NCI-H1694 treated with DMSO at 0.1 percent for 48 hours (cell line): ENCODE measurements around the gene PHTF2.

Source experiments
- DNase-seq: peaks from one replicate; lab custom pipeline; 2025; lab: John Stamatoyannopoulos, UW

PHTF2 gene

DNA sequence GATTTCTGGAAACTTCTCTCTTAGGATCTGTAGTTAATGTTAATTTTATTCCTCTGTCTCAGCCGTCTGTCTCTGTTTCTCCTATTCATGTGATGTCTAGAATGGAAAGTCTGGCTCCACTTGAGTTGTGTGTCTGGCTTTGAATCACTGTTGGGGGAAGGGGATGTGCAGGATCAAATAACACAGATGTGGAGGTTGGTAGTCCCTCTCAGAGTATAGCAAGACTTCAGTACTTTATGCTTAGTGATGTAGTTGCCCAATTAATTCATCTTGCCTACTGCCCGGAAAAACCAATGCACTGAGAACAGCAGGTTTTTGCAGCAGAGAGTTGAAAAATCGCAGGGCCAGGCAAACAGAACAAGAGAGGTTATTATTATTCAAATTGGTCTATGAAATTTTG, 79.2 kb downstream of the PHTF2 start:
- no peak for DNase-seq

DNA sequence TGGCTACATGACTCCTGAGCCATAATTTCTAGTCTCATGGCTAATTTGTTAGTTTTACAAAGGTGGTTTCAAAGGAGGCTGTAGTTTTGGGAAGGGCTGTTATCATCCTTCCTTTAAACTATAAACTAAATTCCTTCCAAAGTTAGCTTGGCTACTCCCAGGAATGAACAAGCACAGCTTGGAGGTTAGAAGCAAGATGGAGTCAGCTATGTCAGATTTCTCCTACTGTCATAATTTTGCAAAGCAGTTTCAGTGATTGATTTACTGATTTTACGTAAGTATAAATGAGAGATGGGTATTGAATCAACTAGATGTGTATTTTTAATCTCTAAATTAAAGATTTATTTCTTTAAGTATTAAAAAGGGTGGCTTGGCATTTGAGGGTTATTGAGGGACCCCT, 79.9 kb downstream of the PHTF2 start:
- no peak for DNase-seq

GRCh38 chr7:77879272-77879671, 80.7 kb downstream of the PHTF2 start:
- DNase-seq = no peak

DNA sequence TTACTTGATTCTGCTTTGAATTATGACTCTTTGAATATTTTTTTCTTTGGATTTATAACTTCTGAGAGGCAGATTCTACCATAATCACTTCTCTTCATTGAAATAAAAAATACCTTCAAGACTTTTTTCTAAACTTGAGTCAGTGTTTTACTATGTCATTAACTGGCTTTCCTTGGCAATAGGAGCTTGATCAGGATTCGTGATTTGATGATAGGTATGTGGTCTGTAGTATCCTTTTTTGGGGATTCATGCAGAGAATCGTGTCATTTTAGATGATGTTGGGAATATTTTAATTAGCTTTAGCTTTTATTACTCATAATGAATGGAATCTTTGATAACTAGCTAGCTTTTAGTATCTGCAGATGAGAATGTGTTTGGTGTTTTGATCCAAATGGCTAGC, 83.3 kb downstream of the PHTF2 start:
- DNase-seq = no peak

DNA sequence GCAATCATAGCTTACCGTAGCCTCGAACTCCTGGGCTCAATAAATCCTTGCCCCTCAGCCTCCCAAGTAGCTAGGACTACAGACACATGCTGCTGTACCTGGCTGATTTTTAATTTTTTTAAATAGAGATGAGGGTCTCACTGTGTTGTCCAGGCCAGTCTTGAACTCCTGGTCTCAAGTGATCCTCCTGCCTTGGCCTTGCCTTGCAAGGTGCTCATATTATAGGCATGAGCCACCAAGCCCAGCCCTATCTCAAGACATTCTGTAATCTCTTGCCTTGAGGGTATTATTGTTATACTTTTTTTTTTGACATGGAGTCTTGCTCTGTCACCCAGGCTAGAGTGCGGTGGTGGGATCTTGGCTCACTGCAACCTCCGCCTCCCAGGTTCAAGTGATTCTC, 86.6 kb downstream of the PHTF2 start:
- DNase-seq = no peak

GRCh38 chr7:77887567-77887966, 89.0 kb downstream of the PHTF2 start:
- DNase-seq = no peak

DNA sequence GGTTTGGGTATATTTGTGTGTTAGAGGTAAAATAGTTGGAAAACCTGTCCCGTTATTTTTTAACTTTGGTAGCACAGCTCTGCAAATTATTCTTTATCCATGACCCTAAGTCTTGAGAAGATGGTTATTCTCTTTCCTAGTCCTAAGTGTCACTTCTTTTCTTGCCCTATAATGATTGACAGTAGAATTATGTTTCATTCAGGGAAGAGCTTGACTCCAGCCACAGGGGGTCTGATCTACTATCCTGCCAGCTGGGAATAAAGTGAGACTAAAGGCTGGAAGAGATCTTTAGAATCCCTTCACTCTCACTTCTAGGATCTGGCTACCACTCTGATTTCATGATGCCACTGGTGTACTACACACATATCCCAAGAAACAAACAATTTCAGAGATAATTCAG, 90.4 kb downstream of the PHTF2 start:
- no peak for DNase-seq

- no peak for DNase-seq
These were observed 95.2 kb downstream of the PHTF2 start for GRCh38 chr7:77893813-77894212.

- no peak for DNase-seq
These were observed 96.1 kb downstream of the PHTF2 start for GRCh38 chr7:77894574-77895091.

DNA sequence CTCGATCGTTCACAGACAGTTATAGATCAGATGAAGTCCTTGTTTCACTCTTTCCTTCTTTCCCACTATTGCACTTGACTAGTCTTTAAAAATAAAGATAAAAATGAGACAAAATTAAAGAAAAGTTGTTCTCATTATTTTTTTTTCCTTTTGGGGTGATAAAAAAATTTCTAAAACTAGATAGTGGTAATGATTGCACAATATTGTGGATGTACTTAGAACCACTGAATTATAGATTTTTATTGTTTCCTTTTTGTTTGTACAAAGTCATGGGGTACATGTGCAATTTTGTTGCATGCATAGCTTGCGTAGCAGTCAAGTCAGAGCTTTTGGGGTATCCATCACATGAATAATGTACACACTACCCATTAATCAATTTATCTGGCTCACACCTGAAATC, 97.3 kb downstream of the PHTF2 start:
- no peak for DNase-seq

- no peak for DNase-seq
These were observed 98.5 kb downstream of the PHTF2 start for GRCh38 chr7:77897004-77897547.

- DNase-seq = no peak
These were observed 100.9 kb downstream of the PHTF2 start for GRCh38 chr7:77899516-77899915.

DNA sequence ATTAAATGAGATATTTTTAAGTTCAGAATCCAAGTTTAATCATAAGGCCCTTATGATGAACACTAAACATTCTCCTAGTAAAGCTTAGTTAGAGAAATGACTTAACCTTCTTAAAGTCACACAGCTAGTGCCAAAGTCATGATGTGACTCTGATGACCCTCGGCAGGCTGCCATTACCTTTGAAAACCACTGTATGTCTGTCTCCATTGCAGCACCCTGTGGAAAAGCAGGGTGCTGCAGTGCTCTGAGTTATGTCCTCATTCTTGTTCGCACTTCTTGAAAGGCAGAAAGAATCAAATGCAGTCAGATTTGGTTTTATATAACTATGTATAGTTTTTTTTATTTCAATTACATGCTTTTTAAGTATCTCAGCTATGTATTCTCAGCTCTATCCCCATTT, 105.0 kb downstream of the PHTF2 start:
- DNase-seq = no peak

DNA sequence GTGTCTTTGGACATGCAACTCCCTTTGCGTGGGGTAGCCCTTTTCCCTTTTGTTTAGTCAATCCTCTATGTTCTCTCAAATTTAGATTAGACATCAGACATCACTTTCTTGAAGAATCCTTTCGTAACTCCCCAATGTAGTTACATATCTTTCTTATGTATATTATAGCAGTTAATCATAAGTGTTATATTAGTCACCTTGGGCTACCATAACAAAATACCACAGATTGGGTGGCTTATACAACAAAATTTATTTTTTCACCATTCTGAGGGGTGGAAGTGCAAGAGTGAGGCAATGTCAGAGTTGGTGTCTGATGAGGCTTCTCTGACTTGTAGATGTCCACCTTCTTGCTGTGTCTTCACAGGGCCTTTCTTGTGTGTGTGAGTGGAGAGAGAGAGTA, 105.7 kb downstream of the PHTF2 start:
- no peak for DNase-seq

DNA sequence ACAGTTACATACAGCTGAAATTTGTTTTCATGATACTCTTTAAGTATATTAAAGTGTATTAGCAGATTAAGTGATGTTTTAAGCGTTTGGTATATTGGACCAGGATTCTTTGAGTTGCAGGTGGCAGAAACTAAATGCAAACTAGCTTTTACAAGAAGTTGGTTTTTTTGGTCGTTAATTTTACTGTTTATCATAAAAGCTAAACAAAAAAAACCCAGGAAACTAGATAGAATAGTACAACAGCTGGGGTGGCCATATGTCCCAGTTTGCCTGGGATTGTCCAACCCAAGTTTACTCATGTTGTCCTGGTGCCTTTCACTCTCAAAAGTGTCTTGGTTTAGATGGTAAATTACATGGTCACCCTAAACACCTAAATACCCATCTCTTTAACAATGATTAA, 108.7 kb downstream of the PHTF2 start:
- DNase-seq = peak; percentile 66

- DNase-seq = no peak
These were observed 110.1 kb downstream of the PHTF2 start for GRCh38 chr7:77908664-77909063.

DNA sequence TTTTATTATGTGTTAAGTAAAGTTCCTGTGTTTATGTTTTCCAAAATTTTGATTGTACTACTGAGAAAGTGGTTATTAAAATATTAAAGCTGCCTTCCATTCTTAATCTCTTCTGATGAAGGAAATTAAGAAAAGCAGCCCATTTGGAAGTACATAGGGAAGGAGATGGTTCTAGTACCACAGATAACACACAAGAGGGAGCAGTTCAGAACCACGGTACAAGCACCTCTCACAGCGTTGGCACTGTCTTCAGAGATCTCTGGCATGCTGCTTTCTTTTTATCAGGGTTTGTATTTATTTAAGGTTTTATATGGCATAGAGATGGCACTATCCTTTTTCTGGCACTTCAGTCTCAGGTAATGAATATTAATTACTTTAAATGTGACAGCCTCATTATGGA, 111.6 kb downstream of the PHTF2 start:
- no peak for DNase-seq

GRCh38 chr7:77912293-77912692, 113.7 kb downstream of the PHTF2 start:
- DNase-seq = no peak

DNA sequence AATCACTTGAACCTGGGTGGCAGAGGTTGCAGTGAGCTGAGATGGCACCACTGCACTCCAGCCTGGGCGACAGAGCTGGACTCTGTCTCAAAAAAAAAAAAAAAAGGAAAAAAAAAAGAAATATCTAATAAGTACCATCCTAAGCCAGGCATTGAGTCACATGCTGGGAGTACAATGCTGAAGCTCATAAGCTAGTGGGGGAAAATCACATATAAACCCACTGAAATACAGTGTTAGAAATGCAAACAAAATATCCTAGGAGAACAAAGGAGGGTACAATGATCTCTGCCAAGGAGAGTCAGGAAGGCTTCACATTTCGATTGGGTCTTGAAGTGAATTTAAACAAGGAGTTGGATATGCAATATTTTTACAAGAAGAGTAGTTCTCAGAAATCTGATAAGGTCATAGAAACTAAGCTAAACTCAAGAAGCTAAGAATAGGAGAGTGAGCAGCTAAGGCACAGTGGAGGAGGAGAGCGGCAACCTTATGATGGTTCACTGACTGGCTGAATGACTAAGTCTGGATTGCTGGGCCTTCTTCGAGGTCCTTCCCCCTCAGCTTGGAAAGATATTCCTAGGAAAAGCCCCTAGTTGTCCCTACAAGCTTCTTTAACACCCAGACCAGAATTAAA, 115.5 kb downstream of the PHTF2 start:
- no peak for DNase-seq

- no peak for DNase-seq
These were observed 119.1 kb downstream of the PHTF2 start for GRCh38 chr7:77917500-77918262.

DNA sequence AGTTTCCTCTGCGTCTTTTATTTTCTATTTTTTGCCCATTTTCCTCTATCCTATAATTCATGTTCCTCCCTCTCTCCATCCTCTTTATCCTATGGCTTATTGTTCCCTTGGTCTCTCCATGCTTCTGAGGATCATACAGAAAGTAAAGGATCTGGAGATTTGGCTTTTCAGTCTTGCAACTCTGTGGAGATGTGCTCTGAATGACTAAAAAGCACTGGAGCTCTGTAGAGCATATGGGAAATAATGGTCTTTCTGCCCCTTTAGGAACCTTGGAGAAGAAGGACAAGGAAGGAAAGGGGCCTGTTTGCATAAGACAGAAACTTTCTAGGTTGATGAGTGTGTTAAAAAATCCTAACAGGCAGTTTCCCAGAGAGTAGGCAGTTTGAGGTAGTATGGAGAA, 120.1 kb downstream of the PHTF2 start:
- no peak for DNase-seq

DNA sequence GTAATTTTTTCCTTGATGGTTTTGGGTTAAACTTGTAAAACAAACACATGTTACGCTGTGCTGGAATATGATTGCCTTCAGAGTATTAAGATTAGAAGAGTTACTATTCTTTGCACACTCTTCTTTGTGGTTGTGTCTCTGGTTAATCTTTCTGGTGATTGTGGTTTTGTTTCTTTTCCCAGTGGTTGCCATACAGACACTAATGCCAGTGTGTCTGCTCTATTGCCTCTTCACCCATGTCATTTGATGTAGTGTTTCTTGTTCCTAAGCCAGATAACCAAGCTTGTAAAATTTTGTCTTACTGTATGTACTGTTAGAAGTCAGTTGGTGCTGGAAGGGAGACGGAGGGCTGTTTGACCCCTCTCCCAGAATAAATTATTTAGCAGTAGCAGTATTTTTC, 124.8 kb downstream of the PHTF2 start:
- no peak for DNase-seq

DNA sequence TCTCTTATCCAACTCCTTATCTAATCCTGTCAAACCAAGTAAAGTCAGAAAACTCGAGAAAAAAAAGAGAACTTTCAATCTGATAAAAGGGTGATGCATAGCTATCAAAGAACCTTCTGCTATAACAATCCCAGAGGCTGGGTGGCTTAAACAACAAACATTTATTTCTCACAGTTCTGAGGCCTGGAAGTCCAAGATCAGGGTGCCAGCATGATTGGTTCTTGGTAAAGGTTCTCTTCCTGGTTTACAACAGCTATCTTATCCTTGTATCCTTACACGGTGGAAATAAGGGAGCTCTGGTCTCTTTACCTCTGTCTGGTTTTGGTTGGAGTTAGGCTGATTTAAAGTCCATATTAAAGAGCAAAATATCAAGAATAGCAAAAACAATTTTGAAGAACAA, 131.9 kb downstream of the PHTF2 start:
- DNase-seq = no peak
